K562 (cell line): ENCODE measurements around the gene CXCL16. TPM values are rescaled to one million over a fixed set of nuclear protein-coding genes. Genes with fewer than 3 reads are reported as not detected.
A peak's percentile ranks its signal among the peaks of the same experiment; 100 is the strongest.

Experiments used
- ATF1 ChIP-seq, 2 experiments: fragments of 450-650 bp in 1 of 2; IDR thresholded peaks; 2 replicates each; pipeline ENCODE4 v1.6.1; 2016; ENCODE audit warnings: missing compliant biosample characterization in 1 of 2, missing genetic modification characterization in 1 of 2
- BACH1 ChIP-seq: fragments of 200-800 bp; sonication (Bioruptor generic); IDR thresholded peaks from 2 replicates; pipeline ENCODE4 v1.6.1; 2016; ENCODE audit warnings: missing genetic modification characterization, missing compliant biosample characterization
- EGR1 ChIP-seq: fragments of 450-650 bp; conservative IDR thresholded peaks from 2 replicates; pipeline ENCODE4 v1.6.1; 2017; ENCODE audit warnings: mild to moderate bottlenecking
- EZH2 ChIP-seq: IDR thresholded peaks from 2 replicates; pipeline ENCODE4 v1.6.1; 2012; ENCODE audit warnings: low read depth, mild to moderate bottlenecking, inconsistent platforms, low read length, borderline replicate concordance
- FOXJ3 ChIP-seq: sonication (generic); formaldehyde crosslinking; IDR thresholded peaks from 2 replicates; pipeline ENCODE4 v1.4.0; 2020; ENCODE audit warnings: mild to moderate bottlenecking, missing genetic modification reagents
- TAF1 ChIP-seq: IDR thresholded peaks from 2 replicates; pipeline ENCODE4 v1.6.1; 2011; ENCODE audit warnings: mild to moderate bottlenecking, low read length, moderate library complexity; ENCODE audit not compliant: insufficient read depth, control insufficient read depth, severe bottlenecking; ENCODE audit errors: extremely low read depth
- ZFX ChIP-seq: sonication (generic); formaldehyde crosslinking; IDR thresholded peaks from 2 replicates; pipeline ENCODE4 v1.8.0; 2022; ENCODE audit warnings: mild to moderate bottlenecking, missing genetic modification reagents, moderate library complexity
- polyA plus RNA-seq, 8 experiments: library from polyadenylated mRNA; depleted of rRNA in 4 of 8; stranded (reverse) in 5 of 8; unstranded in 3 of 8; fragments of >200 nt; fragmentation: Nextera tagmentation in 2 of 8; fragmentation: Illumina TruSeq in 1 of 8; extraction: Ambion mirVana in 2 of 8; extraction: Trizol in 1 of 8; gene quantifications; 2 replicates each; pipeline versions ENCODE4 v1.2.1 to v1.2.3, GENCODE V29; 2011 to 2014; ENCODE audit warnings: inconsistent platforms in 1 of 8, missing spikeins in 1 of 8
- total RNA-seq, 7 experiments: library from RNA; depleted of rRNA in 6 of 7; stranded (reverse); fragments of >200 nt in 6 of 7; fragmentation: Illumina TruSeq in 2 of 7; extraction: Trizol in 2 of 7; gene quantifications; 2 replicates each; pipeline versions ENCODE4 v1.2.1 to v1.2.3, GENCODE V29; 2011 to 2021; ENCODE audit warnings: low replicate concordance in 1 of 7
- TF ChIP-seq, protein P1 (sequence below): fragments of 450-650 bp; IDR thresholded peaks from 2 replicates; pipeline ENCODE4 v1.6.1; 2016; ENCODE audit warnings: mild to moderate bottlenecking, moderate library complexity
- TF ChIP-seq, protein P2 (sequence below): sonication (generic); formaldehyde crosslinking; IDR thresholded peaks from 2 replicates; pipeline ENCODE4 v1.8.0; 2022; ENCODE audit warnings: mild to moderate bottlenecking, missing genetic modification reagents, borderline replicate concordance
- TF ChIP-seq, protein P3 (sequence below): IDR thresholded peaks from 2 replicates; pipeline ENCODE4 v1.6.1; 2014; ENCODE audit warnings: antibody characterized with exemption

The CXCL16 gene
- total and polyA plus RNA-seq, 9 of the 15 experiments (the other 6 are each of a cell fraction or from before 2014, with no cell fraction given) = 0.05 to 0.68 (median 0.22) TPM; not detected in 2

DNA sequence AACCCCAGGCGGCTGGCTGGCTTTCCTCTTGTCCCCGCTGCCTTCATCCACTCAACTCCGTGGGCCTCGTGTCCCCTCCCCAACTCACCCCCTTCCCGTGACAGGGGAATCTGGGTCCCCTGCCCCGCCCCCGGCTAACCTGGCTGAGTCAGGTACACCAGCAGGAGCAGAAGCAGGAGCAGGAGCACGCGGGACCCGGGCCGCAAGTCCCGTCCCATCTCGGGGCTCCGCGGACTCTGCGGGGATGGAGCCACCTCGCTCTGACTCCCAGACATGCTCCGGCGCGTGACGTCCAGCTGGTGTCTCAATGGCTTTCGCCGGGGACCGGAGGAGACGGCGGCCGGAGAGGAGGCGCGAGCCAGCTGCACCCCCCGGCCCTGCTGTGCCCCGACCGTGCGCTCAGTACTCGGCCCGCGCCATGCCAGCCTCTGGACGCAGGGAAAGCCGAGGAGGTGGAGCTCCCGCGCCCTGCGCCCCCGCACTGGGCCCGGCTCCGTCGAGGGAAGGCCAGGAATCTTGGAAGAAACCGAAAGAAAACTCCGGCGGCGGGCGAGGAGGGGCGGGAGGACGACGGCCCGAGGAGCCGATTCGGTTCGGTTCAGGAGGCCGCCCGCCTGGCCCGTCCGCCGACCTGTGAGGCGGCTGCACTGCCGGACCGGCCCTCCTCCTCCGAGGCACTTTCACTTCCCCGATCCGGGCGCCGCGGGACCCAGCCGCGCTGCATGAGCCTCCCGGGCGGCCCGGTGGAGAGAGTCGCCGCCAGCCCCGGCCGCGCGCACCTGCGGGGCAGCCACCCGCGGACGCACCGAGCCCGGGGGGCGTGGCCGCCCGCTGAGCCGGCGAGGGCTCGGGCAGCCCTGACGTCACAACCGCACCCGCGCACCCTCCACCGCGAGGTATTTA lies at the start of gene CXCL16, which contains the start of gene ZMYND15 (continued):
- TF ChIP-seq, protein P1, sequence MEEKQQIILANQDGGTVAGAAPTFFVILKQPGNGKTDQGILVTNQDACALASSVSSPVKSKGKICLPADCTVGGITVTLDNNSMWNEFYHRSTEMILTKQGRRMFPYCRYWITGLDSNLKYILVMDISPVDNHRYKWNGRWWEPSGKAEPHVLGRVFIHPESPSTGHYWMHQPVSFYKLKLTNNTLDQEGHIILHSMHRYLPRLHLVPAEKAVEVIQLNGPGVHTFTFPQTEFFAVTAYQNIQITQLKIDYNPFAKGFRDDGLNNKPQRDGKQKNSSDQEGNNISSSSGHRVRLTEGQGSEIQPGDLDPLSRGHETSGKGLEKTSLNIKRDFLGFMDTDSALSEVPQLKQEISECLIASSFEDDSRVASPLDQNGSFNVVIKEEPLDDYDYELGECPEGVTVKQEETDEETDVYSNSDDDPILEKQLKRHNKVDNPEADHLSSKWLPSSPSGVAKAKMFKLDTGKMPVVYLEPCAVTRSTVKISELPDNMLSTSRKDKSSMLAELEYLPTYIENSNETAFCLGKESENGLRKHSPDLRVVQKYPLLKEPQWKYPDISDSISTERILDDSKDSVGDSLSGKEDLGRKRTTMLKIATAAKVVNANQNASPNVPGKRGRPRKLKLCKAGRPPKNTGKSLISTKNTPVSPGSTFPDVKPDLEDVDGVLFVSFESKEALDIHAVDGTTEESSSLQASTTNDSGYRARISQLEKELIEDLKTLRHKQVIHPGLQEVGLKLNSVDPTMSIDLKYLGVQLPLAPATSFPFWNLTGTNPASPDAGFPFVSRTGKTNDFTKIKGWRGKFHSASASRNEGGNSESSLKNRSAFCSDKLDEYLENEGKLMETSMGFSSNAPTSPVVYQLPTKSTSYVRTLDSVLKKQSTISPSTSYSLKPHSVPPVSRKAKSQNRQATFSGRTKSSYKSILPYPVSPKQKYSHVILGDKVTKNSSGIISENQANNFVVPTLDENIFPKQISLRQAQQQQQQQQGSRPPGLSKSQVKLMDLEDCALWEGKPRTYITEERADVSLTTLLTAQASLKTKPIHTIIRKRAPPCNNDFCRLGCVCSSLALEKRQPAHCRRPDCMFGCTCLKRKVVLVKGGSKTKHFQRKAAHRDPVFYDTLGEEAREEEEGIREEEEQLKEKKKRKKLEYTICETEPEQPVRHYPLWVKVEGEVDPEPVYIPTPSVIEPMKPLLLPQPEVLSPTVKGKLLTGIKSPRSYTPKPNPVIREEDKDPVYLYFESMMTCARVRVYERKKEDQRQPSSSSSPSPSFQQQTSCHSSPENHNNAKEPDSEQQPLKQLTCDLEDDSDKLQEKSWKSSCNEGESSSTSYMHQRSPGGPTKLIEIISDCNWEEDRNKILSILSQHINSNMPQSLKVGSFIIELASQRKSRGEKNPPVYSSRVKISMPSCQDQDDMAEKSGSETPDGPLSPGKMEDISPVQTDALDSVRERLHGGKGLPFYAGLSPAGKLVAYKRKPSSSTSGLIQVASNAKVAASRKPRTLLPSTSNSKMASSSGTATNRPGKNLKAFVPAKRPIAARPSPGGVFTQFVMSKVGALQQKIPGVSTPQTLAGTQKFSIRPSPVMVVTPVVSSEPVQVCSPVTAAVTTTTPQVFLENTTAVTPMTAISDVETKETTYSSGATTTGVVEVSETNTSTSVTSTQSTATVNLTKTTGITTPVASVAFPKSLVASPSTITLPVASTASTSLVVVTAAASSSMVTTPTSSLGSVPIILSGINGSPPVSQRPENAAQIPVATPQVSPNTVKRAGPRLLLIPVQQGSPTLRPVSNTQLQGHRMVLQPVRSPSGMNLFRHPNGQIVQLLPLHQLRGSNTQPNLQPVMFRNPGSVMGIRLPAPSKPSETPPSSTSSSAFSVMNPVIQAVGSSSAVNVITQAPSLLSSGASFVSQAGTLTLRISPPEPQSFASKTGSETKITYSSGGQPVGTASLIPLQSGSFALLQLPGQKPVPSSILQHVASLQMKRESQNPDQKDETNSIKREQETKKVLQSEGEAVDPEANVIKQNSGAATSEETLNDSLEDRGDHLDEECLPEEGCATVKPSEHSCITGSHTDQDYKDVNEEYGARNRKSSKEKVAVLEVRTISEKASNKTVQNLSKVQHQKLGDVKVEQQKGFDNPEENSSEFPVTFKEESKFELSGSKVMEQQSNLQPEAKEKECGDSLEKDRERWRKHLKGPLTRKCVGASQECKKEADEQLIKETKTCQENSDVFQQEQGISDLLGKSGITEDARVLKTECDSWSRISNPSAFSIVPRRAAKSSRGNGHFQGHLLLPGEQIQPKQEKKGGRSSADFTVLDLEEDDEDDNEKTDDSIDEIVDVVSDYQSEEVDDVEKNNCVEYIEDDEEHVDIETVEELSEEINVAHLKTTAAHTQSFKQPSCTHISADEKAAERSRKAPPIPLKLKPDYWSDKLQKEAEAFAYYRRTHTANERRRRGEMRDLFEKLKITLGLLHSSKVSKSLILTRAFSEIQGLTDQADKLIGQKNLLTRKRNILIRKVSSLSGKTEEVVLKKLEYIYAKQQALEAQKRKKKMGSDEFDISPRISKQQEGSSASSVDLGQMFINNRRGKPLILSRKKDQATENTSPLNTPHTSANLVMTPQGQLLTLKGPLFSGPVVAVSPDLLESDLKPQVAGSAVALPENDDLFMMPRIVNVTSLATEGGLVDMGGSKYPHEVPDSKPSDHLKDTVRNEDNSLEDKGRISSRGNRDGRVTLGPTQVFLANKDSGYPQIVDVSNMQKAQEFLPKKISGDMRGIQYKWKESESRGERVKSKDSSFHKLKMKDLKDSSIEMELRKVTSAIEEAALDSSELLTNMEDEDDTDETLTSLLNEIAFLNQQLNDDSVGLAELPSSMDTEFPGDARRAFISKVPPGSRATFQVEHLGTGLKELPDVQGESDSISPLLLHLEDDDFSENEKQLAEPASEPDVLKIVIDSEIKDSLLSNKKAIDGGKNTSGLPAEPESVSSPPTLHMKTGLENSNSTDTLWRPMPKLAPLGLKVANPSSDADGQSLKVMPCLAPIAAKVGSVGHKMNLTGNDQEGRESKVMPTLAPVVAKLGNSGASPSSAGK = peak; percentile 27; the same call in 1 of the 2 replicates
- TF ChIP-seq, protein P2, sequence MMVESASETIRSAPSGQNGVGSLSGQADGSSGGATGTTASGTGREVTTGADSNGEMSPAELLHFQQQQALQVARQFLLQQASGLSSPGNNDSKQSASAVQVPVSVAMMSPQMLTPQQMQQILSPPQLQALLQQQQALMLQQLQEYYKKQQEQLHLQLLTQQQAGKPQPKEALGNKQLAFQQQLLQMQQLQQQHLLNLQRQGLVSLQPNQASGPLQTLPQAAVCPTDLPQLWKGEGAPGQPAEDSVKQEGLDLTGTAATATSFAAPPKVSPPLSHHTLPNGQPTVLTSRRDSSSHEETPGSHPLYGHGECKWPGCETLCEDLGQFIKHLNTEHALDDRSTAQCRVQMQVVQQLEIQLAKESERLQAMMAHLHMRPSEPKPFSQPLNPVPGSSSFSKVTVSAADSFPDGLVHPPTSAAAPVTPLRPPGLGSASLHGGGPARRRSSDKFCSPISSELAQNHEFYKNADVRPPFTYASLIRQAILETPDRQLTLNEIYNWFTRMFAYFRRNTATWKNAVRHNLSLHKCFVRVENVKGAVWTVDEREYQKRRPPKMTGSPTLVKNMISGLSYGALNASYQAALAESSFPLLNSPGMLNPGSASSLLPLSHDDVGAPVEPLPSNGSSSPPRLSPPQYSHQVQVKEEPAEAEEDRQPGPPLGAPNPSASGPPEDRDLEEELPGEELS (CRISPR knock-in tag) = no peak
- no peak for TF ChIP-seq ATF1 (CRISPR knock-in tag; IDR thresholded peaks at IDR 0.05)
- TF ChIP-seq ATF1 (tag; IDR thresholded peaks at IDR 0.05) = peak; percentile 25; the same call in 1 of the 2 replicates
- TF ChIP-seq BACH1 (tag) = no peak
- TF ChIP-seq, protein P3, sequence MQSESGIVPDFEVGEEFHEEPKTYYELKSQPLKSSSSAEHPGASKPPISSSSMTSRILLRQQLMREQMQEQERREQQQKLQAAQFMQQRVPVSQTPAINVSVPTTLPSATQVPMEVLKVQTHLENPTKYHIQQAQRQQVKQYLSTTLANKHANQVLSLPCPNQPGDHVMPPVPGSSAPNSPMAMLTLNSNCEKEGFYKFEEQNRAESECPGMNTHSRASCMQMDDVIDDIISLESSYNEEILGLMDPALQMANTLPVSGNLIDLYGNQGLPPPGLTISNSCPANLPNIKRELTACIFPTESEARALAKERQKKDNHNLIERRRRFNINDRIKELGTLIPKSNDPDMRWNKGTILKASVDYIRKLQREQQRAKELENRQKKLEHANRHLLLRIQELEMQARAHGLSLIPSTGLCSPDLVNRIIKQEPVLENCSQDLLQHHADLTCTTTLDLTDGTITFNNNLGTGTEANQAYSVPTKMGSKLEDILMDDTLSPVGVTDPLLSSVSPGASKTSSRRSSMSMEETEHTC = 0 out of 2 replicates have a peak, but pooled peaks have one; percentile 17
- TF ChIP-seq EGR1 = peak; percentile 55; the same call in 1 of the 2 replicates
- no peak for TF ChIP-seq FOXJ3 (CRISPR knock-in tag)
- no peak for TF ChIP-seq TAF1
- peak; percentile 37 for TF ChIP-seq ZFX (CRISPR knock-in tag)
- peak; percentile 77; the same call in 1 of the 2 replicates for TF ChIP-seq EZH2
